ENCODE results near the gene RNF220. TPM values are rescaled to one million over a fixed set of nuclear protein-coding genes. Genes with fewer than 3 reads are reported as not detected.

RNF220 gene
- total and polyA plus RNA-seq, 2 donors (not counting 3 experiments of a cell fraction or from before 2014, with no cell fraction given), result 62.7 to 66.6 TPM

DNA sequence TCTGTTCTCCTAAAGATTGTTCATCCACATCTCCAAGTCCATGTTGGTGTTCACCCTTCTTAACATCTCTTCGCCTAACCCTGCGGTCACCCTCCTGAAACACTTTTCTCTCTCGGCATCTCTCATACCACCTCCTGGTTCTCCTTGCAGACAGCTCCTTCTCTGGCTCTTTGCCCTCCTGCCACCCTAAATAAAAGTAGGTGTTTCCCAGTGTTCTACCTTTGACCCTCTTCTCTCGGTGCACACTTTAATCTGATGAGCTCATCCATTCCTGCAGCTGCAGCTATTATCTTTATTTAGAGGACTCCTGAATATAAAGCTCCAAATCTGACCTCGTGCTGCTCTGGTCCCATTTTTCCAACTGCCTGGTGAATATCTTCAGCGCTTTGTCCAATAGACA lies 142.3 kb downstream of the RNF220 start:
- Histone ChIP-seq H3K4me3 (replicated peaks in 1 of 3; ENCODE audit: insufficient read depth in 1 of 3, low read depth in 1 of 3, low read length in 3 of 3) (no peak overlapping the region), H3K9me1 (replicated peaks; ENCODE audit: control insufficient read depth, extremely low read depth, insufficient read depth, low read length) (no peaks in the 10 kb centered on the region), H3K4me2 (ENCODE audit: insufficient read depth, low read length) (no peak overlapping the region), H2AFZ (ENCODE audit: low read depth, low read length) (no peak overlapping the region), H4K20me1 (replicated peaks; ENCODE audit: control insufficient read depth, extremely low read depth, insufficient read depth, low read length) (no peaks in the 10 kb centered on the region), H3K9ac (replicated peaks; ENCODE audit: extremely low read depth, insufficient read depth, low read length) (no peak overlapping the region), H3K9me3 (replicated peaks; ENCODE audit: control insufficient read depth, insufficient read depth, low read length) (no peaks in the 10 kb centered on the region), H3K36me3 (ENCODE audit: control insufficient read depth in 2 of 2, extremely low read depth in 1 of 2, insufficient read depth in 2 of 2, low read length in 2 of 2) (no peaks in the 10 kb centered on the region), H3K27me3 (ENCODE audit: control insufficient read depth in 2 of 2, insufficient read depth in 2 of 2, low read length in 2 of 2) (peaks cover 0 to 12% of the 10 kb centered on the region in 2 experiments), H3K79me2 (ENCODE audit: control insufficient read depth, insufficient read depth, low read length) (no peaks in the 10 kb centered on the region), H3K4me1 (ENCODE audit: control insufficient read depth, extremely low read depth, insufficient read depth, low read length) (no peaks in the 10 kb centered on the region), H3K27ac (ENCODE audit: insufficient read depth, low read depth, low read length) (no peak overlapping the region)
- ChIA-PET CTCF (interaction anchor here (1.0 to 3.1 kb wide), 5 partner anchors 12 to 170 kb away, joined by 3 to 25 read pairs (median 7); no protein-coding TSS in a partner anchor), POLR2A (no interaction called here)
- dilution Hi-C loops (cut with MboI; ENCODE audit: extremely low pct_ligation_motif_present, low sequenced_read_pairs), result no loop called here
- DNase-seq (ENCODE audit: low read depth, low spot score), result no peak
- FAIRE-seq, result no peak
- intact Hi-C loops (cut with micrococcal nuclease), result no loop called here
- no TSS peak for BruUV-seq (replicated peaks)
- no peak for TF ChIP-seq FOS (IDR thresholded peaks at IDR 0.05; ENCODE audit: borderline replicate concordance, insufficient read depth, low read length)
- TF ChIP-seq, protein P1, sequence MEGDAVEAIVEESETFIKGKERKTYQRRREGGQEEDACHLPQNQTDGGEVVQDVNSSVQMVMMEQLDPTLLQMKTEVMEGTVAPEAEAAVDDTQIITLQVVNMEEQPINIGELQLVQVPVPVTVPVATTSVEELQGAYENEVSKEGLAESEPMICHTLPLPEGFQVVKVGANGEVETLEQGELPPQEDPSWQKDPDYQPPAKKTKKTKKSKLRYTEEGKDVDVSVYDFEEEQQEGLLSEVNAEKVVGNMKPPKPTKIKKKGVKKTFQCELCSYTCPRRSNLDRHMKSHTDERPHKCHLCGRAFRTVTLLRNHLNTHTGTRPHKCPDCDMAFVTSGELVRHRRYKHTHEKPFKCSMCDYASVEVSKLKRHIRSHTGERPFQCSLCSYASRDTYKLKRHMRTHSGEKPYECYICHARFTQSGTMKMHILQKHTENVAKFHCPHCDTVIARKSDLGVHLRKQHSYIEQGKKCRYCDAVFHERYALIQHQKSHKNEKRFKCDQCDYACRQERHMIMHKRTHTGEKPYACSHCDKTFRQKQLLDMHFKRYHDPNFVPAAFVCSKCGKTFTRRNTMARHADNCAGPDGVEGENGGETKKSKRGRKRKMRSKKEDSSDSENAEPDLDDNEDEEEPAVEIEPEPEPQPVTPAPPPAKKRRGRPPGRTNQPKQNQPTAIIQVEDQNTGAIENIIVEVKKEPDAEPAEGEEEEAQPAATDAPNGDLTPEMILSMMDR (IDR thresholded peaks at IDR 0.05; ENCODE audit: extremely low read depth in 1 of 2, insufficient read depth in 1 of 2, low read depth in 1 of 2, low read length in 2 of 2), result no peak
- TF ChIP-seq, protein P2, sequence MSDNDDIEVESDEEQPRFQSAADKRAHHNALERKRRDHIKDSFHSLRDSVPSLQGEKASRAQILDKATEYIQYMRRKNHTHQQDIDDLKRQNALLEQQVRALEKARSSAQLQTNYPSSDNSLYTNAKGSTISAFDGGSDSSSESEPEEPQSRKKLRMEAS (IDR thresholded peaks at IDR 0.05; ENCODE audit: insufficient read depth, insufficient read length), result no peak
- no peak for TF ChIP-seq EZH2 (IDR thresholded peaks at IDR 0.05; ENCODE audit: borderline replicate concordance, low read depth, low read length, severe bottlenecking)

DNA sequence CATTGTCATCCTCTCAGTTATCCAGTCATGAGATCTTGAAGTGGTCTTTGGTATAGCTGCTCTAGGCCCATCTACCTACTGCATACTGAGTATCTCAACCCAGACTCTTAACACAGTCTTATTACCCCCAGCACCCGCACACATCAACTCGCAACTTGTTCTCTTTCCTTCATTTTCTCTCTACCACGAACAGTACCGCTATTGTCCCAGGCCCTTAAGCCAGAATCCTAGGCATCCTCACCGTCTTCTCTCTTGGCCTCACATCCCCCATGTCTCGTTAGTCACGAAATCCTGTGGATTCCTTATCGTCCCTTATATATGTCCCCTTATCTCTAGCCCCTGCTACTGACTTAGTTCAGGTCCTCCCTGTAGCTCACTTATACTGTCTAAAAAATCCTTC lies 142.8 kb downstream of the RNF220 start:
- H3K4me1 ChIP-seq (ENCODE audit: control insufficient read depth, extremely low read depth, insufficient read depth, low read length), result no peaks in the 10 kb centered on the region
- H3K27ac ChIP-seq (ENCODE audit: insufficient read depth, low read depth, low read length), result no peak overlapping the region
- CTCF ChIA-PET, result interaction anchor here (1.0 to 3.1 kb wide), 5 partner anchors 12 to 170 kb away, joined by 3 to 25 read pairs (median 7); no protein-coding TSS in a partner anchor
- H3K4me3 ChIP-seq (replicated peaks in 1 of 3; ENCODE audit: insufficient read depth in 1 of 3, low read depth in 1 of 3, low read length in 3 of 3), result no peak overlapping the region
- BruUV-seq (replicated peaks), result no TSS peak
- H3K9ac ChIP-seq (replicated peaks; ENCODE audit: extremely low read depth, insufficient read depth, low read length), result no peak overlapping the region
- no peaks in the 10 kb centered on the region for H3K9me1 ChIP-seq (replicated peaks; ENCODE audit: control insufficient read depth, extremely low read depth, insufficient read depth, low read length)
- H3K9me3 ChIP-seq (replicated peaks; ENCODE audit: control insufficient read depth, insufficient read depth, low read length), result no peaks in the 10 kb centered on the region
- H3K79me2 ChIP-seq (ENCODE audit: control insufficient read depth, insufficient read depth, low read length), result no peaks in the 10 kb centered on the region
- intact Hi-C loops (cut with micrococcal nuclease), result no loop called here
- no peak overlapping the region for H3K4me2 ChIP-seq (ENCODE audit: insufficient read depth, low read length)
- dilution Hi-C loops (cut with MboI; ENCODE audit: extremely low pct_ligation_motif_present, low sequenced_read_pairs), result no loop called here
- peaks cover 0 to 12% of the 10 kb centered on the region in 2 experiments for H3K27me3 ChIP-seq (ENCODE audit: control insufficient read depth in 2 of 2, insufficient read depth in 2 of 2, low read length in 2 of 2)
- no peaks in the 10 kb centered on the region for H3K36me3 ChIP-seq (ENCODE audit: control insufficient read depth in 2 of 2, extremely low read depth in 1 of 2, insufficient read depth in 2 of 2, low read length in 2 of 2)
- H2AFZ ChIP-seq (ENCODE audit: low read depth, low read length), result no peak overlapping the region
- no peak for TF ChIP-seq MYC (IDR thresholded peaks at IDR 0.05; ENCODE audit: low read depth, low read length)
- TF ChIP-seq EZH2 (IDR thresholded peaks at IDR 0.05; ENCODE audit: borderline replicate concordance, low read depth, low read length, severe bottlenecking), result no peak
- no peak for TF ChIP-seq FOS (IDR thresholded peaks at IDR 0.05; ENCODE audit: borderline replicate concordance, insufficient read depth, low read length)
- TF ChIP-seq, protein P1 (IDR thresholded peaks at IDR 0.05; ENCODE audit: extremely low read depth in 1 of 2, insufficient read depth in 1 of 2, low read depth in 1 of 2, low read length in 2 of 2), result no peak
- no peak for TF ChIP-seq GATA2 (IDR thresholded peaks at IDR 0.05; ENCODE audit: insufficient read depth, insufficient read length, low read depth, low read length)
- TF ChIP-seq POLR2AphosphoS5 (IDR thresholded peaks at IDR 0.05; ENCODE audit: insufficient read depth, low read depth, low read length), result no peak
- TF ChIP-seq JUN (IDR thresholded peaks at IDR 0.05; ENCODE audit: borderline replicate concordance, insufficient read depth, insufficient read length, low read depth), result no peak
- TF ChIP-seq, protein P2 (IDR thresholded peaks at IDR 0.05; ENCODE audit: insufficient read depth, insufficient read length), result no peak
- no peak for TF ChIP-seq POLR2A (IDR thresholded peaks at IDR 0.05; ENCODE audit: low read depth, low read length)
- DNase-seq (ENCODE audit: low read depth, low spot score), result no peak
- POLR2A ChIA-PET, result no interaction called here
- H4K20me1 ChIP-seq (replicated peaks; ENCODE audit: control insufficient read depth, extremely low read depth, insufficient read depth, low read length), result no peaks in the 10 kb centered on the region
- no peak for FAIRE-seq
